Spleen (tissue), 11 donors: ENCODE results near the gene SPACA6. TPM values are rescaled to one million over a fixed set of nuclear protein-coding genes. Genes with fewer than 3 reads are reported as not detected.

Experiments used
- DNase-seq: peaks from one replicate; pipeline ENCODE4 v3.0.0-alpha.2; 2020
- H3K27ac ChIP-seq, 8 donors: fragments of 200-600 bp; sonication (generic) in 7 of 8; 1 replicate in 4 of 8; 2 replicates in 4 of 8; pipeline versions ENCODE4 v1.5.0 to v1.8.0; 2016 to 2021; ENCODE audit warnings: inconsistent platforms in 4 of 8, mild to moderate bottlenecking in 4 of 8, moderate library complexity in 1 of 8
- H3K27me3 ChIP-seq, 7 donors: fragments of 200-600 bp; sonication (generic) in 6 of 7; replicated peaks in 1 of 7; 1 replicate in 4 of 7; 2 replicates in 3 of 7; pipeline versions ENCODE4 v1.5.0 to v1.8.0; 2016 to 2021; ENCODE audit warnings: inconsistent platforms in 3 of 7, mild to moderate bottlenecking in 1 of 7
- H3K36me3 ChIP-seq, 6 donors: fragments of 200-600 bp; sonication (generic) in 5 of 6; 1 replicate in 4 of 6; 2 replicates in 2 of 6; pipeline versions ENCODE4 v1.5.0 to v1.8.0; 2016 to 2021; ENCODE audit warnings: inconsistent platforms in 2 of 6
- H3K4me1 ChIP-seq, 6 donors: fragments of 200-600 bp; sonication (generic) in 5 of 6; 1 replicate in 3 of 6; 2 replicates in 3 of 6; pipeline versions ENCODE4 v1.5.0 to v1.8.0; 2016 to 2021; ENCODE audit warnings: inconsistent platforms in 3 of 6
- H3K4me3 ChIP-seq, 8 donors: fragments of 200-600 bp; sonication (generic) in 7 of 8; 1 replicate in 4 of 8; 2 replicates in 4 of 8; pipeline versions ENCODE4 v1.5.0 to v1.8.0; 2016 to 2021; ENCODE audit warnings: inconsistent platforms in 4 of 8, mild to moderate bottlenecking in 4 of 8, moderate library complexity in 2 of 8
- H3K9me3 ChIP-seq, 8 donors: fragments of 200-600 bp; sonication (generic) in 7 of 8; 1 replicate in 4 of 8; 2 replicates in 4 of 8; pipeline versions ENCODE4 v1.5.0 to v1.8.0; 2016 to 2021; ENCODE audit warnings: inconsistent platforms in 4 of 8
- POLR2A ChIP-seq, 3 donors: fragments of 450-650 bp; IDR thresholded peaks; one replicate each; pipeline ENCODE4 v1.5.1; 2017; ENCODE audit warnings: antibody characterized with exemption in 3 of 3, mild to moderate bottlenecking in 1 of 3
- POLR2AphosphoS5 ChIP-seq, 3 donors: sonication (generic); formaldehyde crosslinking; IDR thresholded peaks; one replicate each; pipeline ENCODE4 v1.5.1; 2017; ENCODE audit warnings: antibody characterized with exemption in 3 of 3
- WGBS, 5 donors: extraction: QIAGEN DNeasy Blood & Tissue Kit in 3 of 5; methylation state at CpG; one replicate each; pipeline versions ENCODE4 v1.1.5 to v1.1.7; 2013 to 2018; 5-methylcytosine and 5-hydroxymethylcytosine counted together
- intact Hi-C: fragments of 100-400 bp; cut with DNase I; formaldehyde crosslinking; loops from one replicate; pipeline ENCODE4 v1.15.0; 2023; ENCODE audit warnings: low total_unique reads
- polyA plus RNA-seq, 3 donors: library from polyadenylated mRNA; stranded (reverse); fragments of 200-250 nt; gene quantifications; one replicate each; pipeline ENCODE4 v1.2.1, GENCODE V29; 2013
- total RNA-seq, 7 donors: library from RNA; depleted of rRNA in 3 of 7; stranded (reverse); fragments of >200 nt in 3 of 7; fragmentation: NEBNext Ultra II Directional in 4 of 7; extraction: Animal tissue kit (Norgen Biotek cat#: 25700) in 4 of 7; gene quantifications; one replicate each; pipeline versions ENCODE4 v1.1.0 to v1.2.1, GENCODE V29; 2016 to 2021
- TF ChIP-seq, protein P1 (sequence below), 11 experiments: fragments of 200-600 bp in 7 of 11; fragments of 450-650 bp in 4 of 11; sonication (generic) in 4 of 11; IDR thresholded peaks in 8 of 11; conservative IDR thresholded peaks in 3 of 11; 1 replicate in 7 of 11; 2 replicates in 4 of 11; pipeline versions ENCODE4 v1.4.0 to v1.8.0; 2016 to 2021; ENCODE audit warnings: antibody characterized with exemption in 11 of 11, inconsistent platforms in 4 of 11, mild to moderate bottlenecking in 1 of 11
- donor health status: healthy with polysubstance abuse.
- donor health status: DM: no; HTN: no; CAD: no; lungs with moderate emphysema.
- donor health status: DM: no; HTN: no; CAD: no.
- donor health status: Bipolar disorder and iron deficiency.
- donor health status: healthy.
- donor health status: DM: no; HTN: no; CAD: no.
- donor health status: DM: yes; HTN: yes; CAD: no.

The SPACA6 gene
- total and polyA plus RNA-seq, 10 donors = 9.6 to 44.2 (median 20.2) TPM

DNA sequence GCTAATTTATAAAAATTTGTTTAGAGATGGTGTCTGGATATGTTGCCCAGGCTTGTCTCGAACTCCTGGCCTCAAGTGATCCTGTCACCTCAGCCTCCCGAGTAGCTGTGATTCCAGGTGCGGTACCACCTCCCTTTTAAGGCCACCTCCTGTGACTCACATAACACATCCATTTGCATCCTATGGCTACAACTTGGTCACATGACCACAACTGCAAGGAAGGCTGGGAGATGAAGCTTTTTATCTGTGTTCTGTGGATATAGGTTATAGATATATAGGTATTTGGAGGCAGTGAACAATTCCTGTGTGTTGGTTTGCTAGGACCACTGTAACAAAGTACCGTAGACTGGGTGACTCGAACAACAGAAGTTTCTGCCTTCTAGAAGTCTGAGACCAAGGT lies 6.0 kb downstream of the SPACA6 start:
- TF ChIP-seq POLR2AphosphoS5 (IDR thresholded peaks at IDR 0.05) (no peak), POLR2A (IDR thresholded peaks at IDR 0.05) (no peak)
- TF ChIP-seq, protein P1, sequence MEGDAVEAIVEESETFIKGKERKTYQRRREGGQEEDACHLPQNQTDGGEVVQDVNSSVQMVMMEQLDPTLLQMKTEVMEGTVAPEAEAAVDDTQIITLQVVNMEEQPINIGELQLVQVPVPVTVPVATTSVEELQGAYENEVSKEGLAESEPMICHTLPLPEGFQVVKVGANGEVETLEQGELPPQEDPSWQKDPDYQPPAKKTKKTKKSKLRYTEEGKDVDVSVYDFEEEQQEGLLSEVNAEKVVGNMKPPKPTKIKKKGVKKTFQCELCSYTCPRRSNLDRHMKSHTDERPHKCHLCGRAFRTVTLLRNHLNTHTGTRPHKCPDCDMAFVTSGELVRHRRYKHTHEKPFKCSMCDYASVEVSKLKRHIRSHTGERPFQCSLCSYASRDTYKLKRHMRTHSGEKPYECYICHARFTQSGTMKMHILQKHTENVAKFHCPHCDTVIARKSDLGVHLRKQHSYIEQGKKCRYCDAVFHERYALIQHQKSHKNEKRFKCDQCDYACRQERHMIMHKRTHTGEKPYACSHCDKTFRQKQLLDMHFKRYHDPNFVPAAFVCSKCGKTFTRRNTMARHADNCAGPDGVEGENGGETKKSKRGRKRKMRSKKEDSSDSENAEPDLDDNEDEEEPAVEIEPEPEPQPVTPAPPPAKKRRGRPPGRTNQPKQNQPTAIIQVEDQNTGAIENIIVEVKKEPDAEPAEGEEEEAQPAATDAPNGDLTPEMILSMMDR (IDR thresholded peaks at IDR 0.05 in 8 of 11, conservative IDR thresholded peaks at IDR 0.05 in 3 of 11) = no peak
- H3K27me3 ChIP-seq = peaks cover 0 to 21% (median 7%) of the 10 kb centered on the region in 7 donors
- intact Hi-C loops = no loop called here
- H3K4me1 ChIP-seq = peaks cover 11 to 36% (median 17%) of the 10 kb centered on the region in 6 donors
- H3K36me3 ChIP-seq = peaks cover 0 to 77% (median 1%) of the 10 kb centered on the region in 6 donors
- H3K27ac ChIP-seq = no peak overlapping the region
- WGBS, 5 donors = 89 to 94% (median 92%) methylated on average over 5 of the region's 5 CpGs
- no peaks in the 10 kb centered on the region for H3K9me3 ChIP-seq
- no peak overlapping the region for H3K4me3 ChIP-seq
- DNase-seq = no peak

DNA sequence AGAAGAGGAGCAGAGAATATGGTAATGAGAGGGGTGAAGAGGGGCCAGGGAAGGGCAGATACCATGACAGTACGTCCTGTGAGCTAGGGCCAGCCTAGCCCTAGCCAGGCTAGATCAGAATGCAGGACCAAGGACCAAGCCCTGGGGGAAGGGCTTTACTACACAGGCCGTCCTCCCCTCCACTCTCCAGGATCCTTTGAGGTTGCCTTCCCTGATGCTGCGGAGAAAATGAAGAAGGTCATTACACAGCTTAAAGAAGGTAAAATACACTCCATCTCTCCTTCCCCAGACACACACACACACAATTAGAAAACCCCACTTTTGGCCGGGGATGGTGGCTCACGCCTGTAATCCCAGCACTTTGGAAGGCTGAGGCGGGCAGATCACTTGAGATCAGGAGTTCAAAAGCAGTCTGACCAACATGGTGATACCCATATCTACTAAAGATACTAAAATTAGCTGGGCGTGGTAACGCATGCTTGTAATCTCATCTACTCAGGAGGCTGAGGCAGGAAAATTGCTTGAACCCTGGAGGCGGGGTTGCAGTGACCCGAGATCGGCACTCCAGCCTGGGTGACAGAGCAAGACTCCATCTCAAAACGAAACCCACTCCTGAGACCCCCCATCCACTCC lies 8.5 kb downstream of the SPACA6 start:
- H3K27me3 ChIP-seq = peaks cover 0 to 21% (median 7%) of the 10 kb centered on the region in 7 donors
- H3K4me3 ChIP-seq = no peak overlapping the region
- TF ChIP-seq POLR2A (IDR thresholded peaks at IDR 0.05) (no peak), POLR2AphosphoS5 (IDR thresholded peaks at IDR 0.05) (no peak)
- TF ChIP-seq, protein P1 (IDR thresholded peaks at IDR 0.05 in 8 of 11, conservative IDR thresholded peaks at IDR 0.05 in 3 of 11) = no peak
- H3K4me1 ChIP-seq = peaks cover 16 to 45% (median 31%) of the 10 kb centered on the region in 6 donors
- H3K36me3 ChIP-seq = peaks cover 0 to 69% (median 7%) of the 10 kb centered on the region in 6 donors
- H3K9me3 ChIP-seq = no peaks in the 10 kb centered on the region
- intact Hi-C loops = no loop called here
- DNase-seq = no peak
- peak overlapping the region in 1 of 8 donors; percentile 91 for H3K27ac ChIP-seq
- 82 to 91% (median 86%) methylated on average over 12 of the region's 12 CpGs for WGBS, 5 donors

DNA sequence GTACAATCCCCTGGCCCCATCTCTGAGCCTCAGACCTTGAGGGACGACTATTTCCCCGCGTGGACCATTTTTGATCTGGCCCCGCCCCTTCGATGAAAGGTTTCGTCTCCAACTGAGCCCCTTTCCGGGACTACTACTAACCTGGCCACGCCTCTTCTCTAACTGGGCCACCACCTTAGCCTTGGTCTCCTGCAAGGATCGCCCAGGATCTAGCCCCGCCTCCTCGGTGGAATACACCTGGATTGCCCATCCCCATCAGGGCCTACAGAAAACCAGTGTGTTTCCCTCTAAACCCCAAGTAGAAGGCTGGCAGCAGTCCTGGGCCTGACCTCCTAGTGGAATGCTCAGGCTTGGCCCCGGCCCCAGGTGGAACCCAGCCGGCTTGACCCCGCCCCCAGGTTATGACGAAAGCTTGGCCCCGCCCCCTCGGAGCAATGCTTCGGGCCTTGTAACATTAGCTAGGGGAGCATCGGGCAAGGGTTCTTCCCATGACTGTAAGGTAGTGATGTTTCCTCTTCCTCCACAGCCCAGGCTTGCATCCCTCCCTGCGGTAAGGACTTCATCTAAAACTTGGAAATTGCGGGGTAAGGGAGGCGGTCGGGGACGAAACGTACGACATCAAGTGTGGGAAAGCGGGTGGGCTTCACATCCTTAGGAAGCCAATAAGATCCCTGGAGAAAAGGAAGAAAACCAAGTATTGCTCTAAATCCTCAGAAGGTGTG lies 9.1 kb downstream of the SPACA6 start:
- intact Hi-C loops = no loop called here
- H3K4me1 ChIP-seq = peaks cover 16 to 45% (median 31%) of the 10 kb centered on the region in 6 donors
- peak; percentile 88 for DNase-seq
- TF ChIP-seq POLR2AphosphoS5 (IDR thresholded peaks at IDR 0.05) = peak in 1 of 3 donors; percentile 22
- no peak for TF ChIP-seq POLR2A (IDR thresholded peaks at IDR 0.05)
- no peaks in the 10 kb centered on the region for H3K9me3 ChIP-seq
- H3K27me3 ChIP-seq = peaks cover 0 to 21% (median 7%) of the 10 kb centered on the region in 7 donors
- H3K4me3 ChIP-seq = peak overlapping the region in 4 of 8 donors; percentile 49 to 72 (median 64)
- H3K27ac ChIP-seq = peak overlapping the region in 5 of 8 donors; percentile 1 to 91 (median 91)
- peaks cover 0 to 69% (median 9%) of the 10 kb centered on the region in 6 donors for H3K36me3 ChIP-seq
- 37 to 44% (median 39%) methylated on average over 26 to 27 of the region's 27 CpGs for WGBS, 5 donors

DNA sequence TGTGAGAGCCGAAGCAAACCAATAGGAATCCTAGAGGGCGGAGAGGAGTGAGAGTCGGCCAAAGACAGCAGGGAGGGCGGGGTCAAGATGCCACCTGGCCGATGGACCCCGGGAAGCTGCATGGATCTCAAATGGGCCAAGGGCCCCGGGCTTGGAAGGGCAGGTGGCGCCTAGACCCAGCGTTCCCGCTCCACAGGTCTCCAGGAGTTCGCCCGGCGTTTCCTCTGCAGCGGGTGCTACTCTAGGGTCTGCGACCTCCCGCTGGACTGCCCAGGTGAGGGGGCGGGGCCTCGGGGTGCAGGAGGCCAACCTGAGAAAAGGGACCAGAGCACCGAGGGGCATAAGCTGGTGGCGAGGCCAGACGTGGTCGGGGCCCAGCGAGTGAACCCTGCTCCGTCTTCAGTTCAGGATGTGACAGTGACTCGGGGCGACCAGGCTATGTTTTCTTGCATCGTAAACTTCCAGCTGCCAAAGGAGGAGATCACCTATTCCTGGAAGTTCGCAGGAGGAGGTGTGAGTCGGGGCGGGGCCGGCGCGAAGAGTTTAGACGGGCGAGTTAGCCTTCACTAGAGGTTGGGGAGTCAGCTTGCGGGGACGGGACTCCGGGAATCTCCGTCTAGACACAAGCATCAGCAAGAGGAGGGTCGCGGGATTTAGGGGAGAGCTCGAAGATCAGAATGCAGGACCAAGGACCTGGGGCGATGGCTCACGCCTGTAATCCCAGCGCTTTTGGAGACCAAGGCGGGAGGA lies 9.9 kb downstream of the SPACA6 start:
- peaks cover 0 to 69% (median 9%) of the 10 kb centered on the region in 6 donors for H3K36me3 ChIP-seq
- H3K27ac ChIP-seq = peak overlapping the region in 6 of 8 donors; percentile 90 to 95 (median 91)
- WGBS, 5 donors = 15 to 32% (median 20%) methylated on average over 35 to 46 of the region's 46 CpGs
- no peaks in the 10 kb centered on the region for H3K9me3 ChIP-seq
- H3K27me3 ChIP-seq = peaks cover 0 to 21% (median 7%) of the 10 kb centered on the region in 7 donors
- intact Hi-C loops = no loop called here
- peak; percentile 83 for DNase-seq
- peak overlapping the region; percentile 49 to 86 (median 60) for H3K4me3 ChIP-seq
- peaks cover 16 to 45% (median 31%) of the 10 kb centered on the region in 6 donors for H3K4me1 ChIP-seq
- peak; percentile 27 to 77 (median 66) for TF ChIP-seq POLR2AphosphoS5 (IDR thresholded peaks at IDR 0.05)
- TF ChIP-seq, protein P1 (IDR thresholded peaks at IDR 0.05 in 8 of 11, conservative IDR thresholded peaks at IDR 0.05 in 3 of 11) = no peak
